Measurements from ENCODE around the gene MYBPH. TPM values are rescaled to one million over a fixed set of nuclear protein-coding genes. Genes with fewer than 3 reads are reported as not detected.

MYBPH gene
- total RNA-seq, 1 experiment from 2014 or later = not detected

DNA sequence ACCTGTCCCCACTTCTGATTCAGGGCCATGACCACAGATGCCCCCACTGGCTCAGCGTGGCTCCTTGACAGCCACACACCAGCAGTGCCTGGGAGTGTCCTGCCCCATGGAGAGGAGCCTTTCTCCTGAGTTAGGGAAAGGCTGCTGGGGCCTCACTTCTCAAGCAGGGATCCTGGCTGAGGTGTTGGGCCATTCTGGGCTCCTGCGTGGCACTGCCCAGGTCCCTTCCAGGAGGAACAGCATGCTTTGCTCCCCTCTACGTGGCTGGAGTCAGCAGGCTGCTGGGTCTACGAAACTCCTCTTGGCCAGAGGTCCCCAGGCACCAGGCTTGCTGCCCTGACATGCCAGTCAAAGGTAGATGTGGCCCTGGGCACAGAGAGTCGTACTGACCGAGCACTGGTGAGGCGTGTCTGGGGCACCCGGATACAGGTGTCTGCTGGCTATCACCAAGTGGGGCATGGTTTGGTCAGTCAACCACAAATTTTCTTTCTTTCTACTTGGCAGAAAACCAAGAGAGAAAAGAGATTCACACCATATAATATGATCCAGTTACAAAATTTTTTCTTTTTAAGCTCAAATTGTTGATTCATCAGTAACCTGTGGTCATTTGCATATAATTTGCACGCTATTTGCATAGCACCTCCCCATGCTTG lies 44.0 kb downstream of the MYBPH start:
- no peak overlapping the region for H3K23ac ChIP-seq (ENCODE audit: insufficient read length, low read depth, low read length)
- no peak overlapping the region for H3K18ac ChIP-seq (ENCODE audit: insufficient read length, low read depth, low read length)
- H4K91ac ChIP-seq (ENCODE audit: insufficient read length, low read depth, low read length) = no peak overlapping the region
- Mint-ChIP-seq H3K4me3 (no peak overlapping the region), H3K4me1 (peaks cover 29 to 30% of the 10 kb centered on the region in 2 experiments), H3K36me3 (ENCODE audit: insufficient read depth in 1 of 3, low read depth in 3 of 3) (no peaks in the 10 kb centered on the region), H3K9me3 (no peaks in the 10 kb centered on the region; a peak in 1 of 5 replicates), H3K27ac (no peak overlapping the region; a peak in 1 of 7 replicates), H3K27me3 (ENCODE audit: low read depth) (peaks cover 36% of the 10 kb centered on the region)
- no peak overlapping the region for H3K4ac ChIP-seq (ENCODE audit: low read depth, low read length)
- peaks cover 7% of the 10 kb centered on the region for H3K23me2 ChIP-seq (ENCODE audit: insufficient read length, low read depth, low read length, poor library complexity, severe bottlenecking)
- no peak overlapping the region for H3K9ac ChIP-seq (ENCODE audit: extremely low read depth, insufficient read length, low read length)
- H3T11ph ChIP-seq (ENCODE audit: low read length) = no peak overlapping the region
- no peak overlapping the region for H3K14ac ChIP-seq (ENCODE audit: insufficient read depth, low read length)
- H3K9me3 ChIP-seq (ENCODE audit: control insufficient read depth, low read depth, low read length) = no peaks in the 10 kb centered on the region
- H3K79me1 ChIP-seq (ENCODE audit: insufficient read depth, low read depth, low read length, poor library complexity, severe bottlenecking) = no peaks in the 10 kb centered on the region
- no peak overlapping the region for H3K4me2 ChIP-seq (ENCODE audit: insufficient read depth, insufficient read length, low read length)
- no peak overlapping the region for H2AFZ ChIP-seq (ENCODE audit: low read length)
- H2BK15ac ChIP-seq (ENCODE audit: low read depth, low read length) = no peak overlapping the region
- no peak overlapping the region for H3K56ac ChIP-seq (ENCODE audit: insufficient read length, low read depth, low read length)
- H3K27me3 ChIP-seq (ENCODE audit: insufficient read depth, low read length) = no peaks in the 10 kb centered on the region; the same call in 1 of the 2 replicates
- no peaks in the 10 kb centered on the region for H3K79me2 ChIP-seq (ENCODE audit: insufficient read depth, low read length)
- H2BK5ac ChIP-seq (ENCODE audit: insufficient read length, low read length) = no peak overlapping the region
- no peak overlapping the region for H2BK120ac ChIP-seq (ENCODE audit: low read depth, low read length, poor library complexity, severe bottlenecking)
- H2BK12ac ChIP-seq (ENCODE audit: insufficient read length, low read depth, low read length) = no peak overlapping the region
- no peak for TF ChIP-seq CTCF (conservative IDR thresholded peaks at IDR 0.05)
- no CpG with 5 or more reads among the region's 9 CpGs for WGBS (ENCODE audit: extremely low coverage, insufficient read length, low lambda C conversion rate)
- no peak overlapping the region for H4K5ac ChIP-seq (ENCODE audit: insufficient read length, low read depth, low read length)
- no peak overlapping the region for H4K8ac ChIP-seq (replicated peaks; ENCODE audit: insufficient read length, low read depth, low read length)
- H3K27ac ChIP-seq (ENCODE audit: insufficient read length, low read depth, low read length) = no peak overlapping the region
- H2AK5ac ChIP-seq (ENCODE audit: insufficient read length, low read length) = no peak overlapping the region
- peak; percentile 16 for DNase-seq
- H4K20me1 ChIP-seq (ENCODE audit: control insufficient read depth, insufficient read depth, insufficient read length) = no peaks in the 10 kb centered on the region
- peaks cover 2% of the 10 kb centered on the region; the same call in 1 of the 2 replicates for H3K4me1 ChIP-seq (ENCODE audit: insufficient read depth, low read length)
- H2BK20ac ChIP-seq (ENCODE audit: low read depth, low read length, poor library complexity, severe bottlenecking) = no peak overlapping the region

Data from H9 (cell line).